Activated T-cell treated with anti-CD3 and anti-CD28 coated beads, Interleukin-2, amount 50 U/mL, for 72 hours (primary cell): ENCODE results near the gene LTC4S. TPM values are rescaled to one million over a fixed set of nuclear protein-coding genes. Genes with fewer than 3 reads are reported as not detected.
"Not testable (repeated sequence)": the region's sequence is repeated elsewhere in the genome, so short reads cannot be mapped to it uniquely, and the experiment has no call there.

Experiments
- ATAC-seq, 2 donors: fragments of 150-1000 bp; cut with Tn5 transposase; replicated peaks in 1 of 2; 2 replicates each; pipeline ENCODE4 v1.10.0; 2021; ENCODE audit warnings: moderate library complexity in 2 of 2, mild to moderate bottlenecking in 1 of 2
- DNase-seq, 2 donors: peaks; one replicate each; pipeline ENCODE4 v3.0.0; 2021 to 2022; ENCODE audit warnings: mixed read lengths in 1 of 2
- H3K27ac Mint-ChIP-seq: one replicate; pipeline ENCODE4 v1.8.0; 2022; ENCODE audit warnings: mild to moderate bottlenecking, moderate library complexity, mixed read lengths
- H3K27me3 Mint-ChIP-seq: one replicate; pipeline ENCODE4 v1.8.0; 2022; ENCODE audit warnings: low read depth, mixed read lengths
- H3K36me3 Mint-ChIP-seq, 2 donors: one replicate each; pipeline ENCODE4 v1.8.0; 2022; ENCODE audit warnings: mixed read lengths in 2 of 2, mild to moderate bottlenecking in 1 of 2; ENCODE audit not compliant: insufficient read depth in 2 of 2
- H3K4me1 Mint-ChIP-seq: one replicate; pipeline ENCODE4 v1.8.0; 2022; ENCODE audit warnings: low read depth, mixed read lengths
- H3K4me3 Mint-ChIP-seq, 2 donors: one replicate each; pipeline ENCODE4 v1.8.0; 2022; ENCODE audit warnings: mild to moderate bottlenecking in 2 of 2, mixed read lengths in 2 of 2, moderate library complexity in 2 of 2
- H3K9me3 Mint-ChIP-seq, 2 donors: one replicate each; pipeline ENCODE4 v1.8.0; 2022; ENCODE audit warnings: mixed read lengths in 2 of 2
- total RNA-seq, 2 donors: library from RNA; stranded (reverse); gene quantifications; one replicate each; pipeline ENCODE4 v1.2.3, GENCODE V29; 2022

The LTC4S gene
- total RNA-seq, 2 donors from 2014 or later = 1.5 TPM

- no peaks in the 10 kb centered on the region for H3K27me3 Mint-ChIP-seq
- peaks cover 8 to 30% of the 10 kb centered on the region in 2 donors for H3K36me3 Mint-ChIP-seq
- no peak for DNase-seq
- no peak overlapping the region for H3K27ac Mint-ChIP-seq
- no peak overlapping the region for H3K4me3 Mint-ChIP-seq
- no peak for ATAC-seq
- H3K4me1 Mint-ChIP-seq = no peaks in the 10 kb centered on the region
- no peaks in the 10 kb centered on the region for H3K9me3 Mint-ChIP-seq
These were observed 19.3 kb upstream of the LTC4S start for GRCh38 chr5:179774442-179774841.

- Mint-ChIP-seq H3K36me3 (peaks cover 5 to 24% of the 10 kb centered on the region in 2 donors), H3K27ac (no peak overlapping the region), H3K27me3 (no peaks in the 10 kb centered on the region), H3K4me1 (no peaks in the 10 kb centered on the region), H3K9me3 (no peaks in the 10 kb centered on the region), H3K4me3 (no peak overlapping the region)
- ATAC-seq = no peak
- no peak for DNase-seq
These were observed 17.3 kb upstream of the LTC4S start for GRCh38 chr5:179776411-179776938.

- H3K9me3 Mint-ChIP-seq = no peaks in the 10 kb centered on the region
- no peak for DNase-seq
- peak overlapping the region; percentile 49 for H3K27ac Mint-ChIP-seq
- H3K36me3 Mint-ChIP-seq = peaks cover 5 to 24% of the 10 kb centered on the region in 2 donors
- H3K27me3 Mint-ChIP-seq = no peaks in the 10 kb centered on the region
- no peak for ATAC-seq
- H3K4me1 Mint-ChIP-seq = no peaks in the 10 kb centered on the region
- H3K4me3 Mint-ChIP-seq = no peak overlapping the region
These were observed 16.3 kb upstream of the LTC4S start for GRCh38 chr5:179777456-179777855.

- peak overlapping the region; percentile 49 for H3K27ac Mint-ChIP-seq
- ATAC-seq = no peak
- H3K4me3 Mint-ChIP-seq = no peak overlapping the region
- no peak for DNase-seq
- H3K9me3 Mint-ChIP-seq = no peaks in the 10 kb centered on the region
- H3K36me3 Mint-ChIP-seq = peaks cover 5 to 24% of the 10 kb centered on the region in 2 donors
- H3K27me3 Mint-ChIP-seq = no peaks in the 10 kb centered on the region
- no peaks in the 10 kb centered on the region for H3K4me1 Mint-ChIP-seq
These were observed 15.9 kb upstream of the LTC4S start for GRCh38 chr5:179777909-179778308.

- Mint-ChIP-seq H3K9me3 (no peaks in the 10 kb centered on the region), H3K4me1 (no peaks in the 10 kb centered on the region), H3K36me3 (peaks cover 5 to 19% of the 10 kb centered on the region in 2 donors), H3K27me3 (no peaks in the 10 kb centered on the region), H3K4me3 (no peak overlapping the region), H3K27ac (peak overlapping the region; percentile 6)
- ATAC-seq = no peak
- no peak for DNase-seq
These were observed 15.2 kb upstream of the LTC4S start for GRCh38 chr5:179778591-179778990.

- ATAC-seq (no peak), DNase-seq (no peak)
- Mint-ChIP-seq H3K27ac (no peak overlapping the region), H3K4me1 (no peaks in the 10 kb centered on the region), H3K36me3 (peaks cover 5 to 12% of the 10 kb centered on the region in 2 donors), H3K4me3 (no peak overlapping the region), H3K9me3 (no peaks in the 10 kb centered on the region), H3K27me3 (no peaks in the 10 kb centered on the region)
These were observed 14.0 kb upstream of the LTC4S start for GRCh38 chr5:179779826-179780225.

GRCh38 chr5:179780362-179780761, 13.4 kb upstream of the LTC4S start:
- DNase-seq (no peak), ATAC-seq (no peak)
- H3K27me3 Mint-ChIP-seq = no peaks in the 10 kb centered on the region
- no peak overlapping the region for H3K4me3 Mint-ChIP-seq
- no peaks in the 10 kb centered on the region for H3K9me3 Mint-ChIP-seq
- peaks cover 5 to 12% of the 10 kb centered on the region in 2 donors for H3K36me3 Mint-ChIP-seq
- no peak overlapping the region for H3K27ac Mint-ChIP-seq
- no peaks in the 10 kb centered on the region for H3K4me1 Mint-ChIP-seq

GRCh38 chr5:179781846-179782245, 11.9 kb upstream of the LTC4S start:
- Mint-ChIP-seq H3K36me3 (peaks cover 5 to 8% of the 10 kb centered on the region in 2 donors), H3K27ac (no peak overlapping the region), H3K9me3 (no peaks in the 10 kb centered on the region), H3K27me3 (no peaks in the 10 kb centered on the region), H3K4me1 (no peaks in the 10 kb centered on the region), H3K4me3 (no peak overlapping the region)
- DNase-seq (no peak), ATAC-seq (no peak)

GRCh38 chr5:179783128-179783527, 10.7 kb upstream of the LTC4S start:
- Mint-ChIP-seq H3K4me3 (no peak overlapping the region), H3K36me3 (peaks cover 0 to 1% of the 10 kb centered on the region in 2 donors), H3K27ac (no peak overlapping the region), H3K27me3 (no peaks in the 10 kb centered on the region), H3K9me3 (no peaks in the 10 kb centered on the region), H3K4me1 (no peaks in the 10 kb centered on the region)
- DNase-seq (no peak), ATAC-seq (no peak)

- peaks cover 0 to 1% of the 10 kb centered on the region in 2 donors for H3K9me3 Mint-ChIP-seq
- no peaks in the 10 kb centered on the region for H3K36me3 Mint-ChIP-seq
- H3K27ac Mint-ChIP-seq = no peak overlapping the region
- DNase-seq = no peak
- H3K4me3 Mint-ChIP-seq = no peak overlapping the region
- no peak for ATAC-seq
- no peaks in the 10 kb centered on the region for H3K4me1 Mint-ChIP-seq
- no peaks in the 10 kb centered on the region for H3K27me3 Mint-ChIP-seq
These were observed 6.9 kb upstream of the LTC4S start for GRCh38 chr5:179786861-179787260.

GRCh38 chr5:179788193-179788854, 5.5 kb upstream of the LTC4S start:
- H3K36me3 Mint-ChIP-seq = no peaks in the 10 kb centered on the region
- no peak overlapping the region for H3K27ac Mint-ChIP-seq

GRCh38 chr5:179789278-179789677, 4.5 kb upstream of the LTC4S start:
- ATAC-seq, H3K9me3 Mint-ChIP-seq, H3K4me3 Mint-ChIP-seq, DNase-seq, H3K36me3 Mint-ChIP-seq, H3K27ac Mint-ChIP-seq, H3K27me3 Mint-ChIP-seq: not testable (repeated sequence)
- peaks cover 18% of the 10 kb centered on the region for H3K4me1 Mint-ChIP-seq

More at GRCh38 chr5:179788193-179788854, 5.5 kb upstream of the LTC4S start:
- ATAC-seq = no peak
- no peak overlapping the region for H3K4me3 Mint-ChIP-seq
- DNase-seq = no peak
- peaks cover 8% of the 10 kb centered on the region for H3K4me1 Mint-ChIP-seq
- H3K9me3 Mint-ChIP-seq = peaks cover 0 to 1% of the 10 kb centered on the region in 2 donors
- H3K27me3 Mint-ChIP-seq = no peaks in the 10 kb centered on the region

- ATAC-seq (no peak), DNase-seq (no peak)
- Mint-ChIP-seq H3K4me1 (peaks cover 25% of the 10 kb centered on the region), H3K36me3 (peaks cover 0 to 4% of the 10 kb centered on the region in 2 donors), H3K4me3 (no peak overlapping the region), H3K27me3 (no peaks in the 10 kb centered on the region), H3K27ac (no peak overlapping the region), H3K9me3 (peaks cover 0 to 1% of the 10 kb centered on the region in 2 donors)
These were observed 1.7 kb upstream of the LTC4S start for GRCh38 chr5:179791881-179792611.
